ENCODE results near the gene NR1H4.

DNA sequence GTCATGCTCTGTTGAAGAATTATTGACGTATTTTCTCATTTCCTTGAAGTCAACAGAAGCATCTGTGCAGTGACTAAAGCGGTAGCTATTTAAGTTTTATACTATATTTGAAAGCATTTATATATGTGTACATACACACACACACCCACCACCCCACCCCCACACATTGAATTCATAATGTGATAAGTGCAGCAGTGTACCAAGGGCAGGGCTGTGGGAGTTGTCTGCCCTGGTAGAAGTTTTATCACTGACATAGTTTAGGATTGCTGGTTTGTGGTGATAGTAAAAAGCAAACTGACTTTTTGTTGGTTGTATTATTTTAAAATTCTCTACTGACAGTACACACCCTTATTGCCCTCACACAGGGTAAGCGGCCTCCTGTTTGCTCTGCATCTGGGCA is 138.9 kb downstream of the NR1H4 start:
- TF ChIP-seq POLR2AphosphoS5 (IDR thresholded peaks at IDR 0.05), result no peak
- no peak for TF ChIP-seq POLR2A (IDR thresholded peaks at IDR 0.05)
- TF ChIP-seq, protein P1, sequence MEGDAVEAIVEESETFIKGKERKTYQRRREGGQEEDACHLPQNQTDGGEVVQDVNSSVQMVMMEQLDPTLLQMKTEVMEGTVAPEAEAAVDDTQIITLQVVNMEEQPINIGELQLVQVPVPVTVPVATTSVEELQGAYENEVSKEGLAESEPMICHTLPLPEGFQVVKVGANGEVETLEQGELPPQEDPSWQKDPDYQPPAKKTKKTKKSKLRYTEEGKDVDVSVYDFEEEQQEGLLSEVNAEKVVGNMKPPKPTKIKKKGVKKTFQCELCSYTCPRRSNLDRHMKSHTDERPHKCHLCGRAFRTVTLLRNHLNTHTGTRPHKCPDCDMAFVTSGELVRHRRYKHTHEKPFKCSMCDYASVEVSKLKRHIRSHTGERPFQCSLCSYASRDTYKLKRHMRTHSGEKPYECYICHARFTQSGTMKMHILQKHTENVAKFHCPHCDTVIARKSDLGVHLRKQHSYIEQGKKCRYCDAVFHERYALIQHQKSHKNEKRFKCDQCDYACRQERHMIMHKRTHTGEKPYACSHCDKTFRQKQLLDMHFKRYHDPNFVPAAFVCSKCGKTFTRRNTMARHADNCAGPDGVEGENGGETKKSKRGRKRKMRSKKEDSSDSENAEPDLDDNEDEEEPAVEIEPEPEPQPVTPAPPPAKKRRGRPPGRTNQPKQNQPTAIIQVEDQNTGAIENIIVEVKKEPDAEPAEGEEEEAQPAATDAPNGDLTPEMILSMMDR (IDR thresholded peaks at IDR 0.05), result no peak

All from prostate gland (tissue), 2 donors.